ENCODE results near the gene FKBP10.

The FKBP10 gene

GRCh38 chr17:41781404-41782110 is 31.2 kb upstream of the FKBP10 start:
- peak; percentile 45 for DNase-seq (ENCODE audit: low spot score)

- DNase-seq (ENCODE audit: low spot score), result no peak
Measured at GRCh38 chr17:41782142-41782541, 30.7 kb upstream of the FKBP10 start.

DNA sequence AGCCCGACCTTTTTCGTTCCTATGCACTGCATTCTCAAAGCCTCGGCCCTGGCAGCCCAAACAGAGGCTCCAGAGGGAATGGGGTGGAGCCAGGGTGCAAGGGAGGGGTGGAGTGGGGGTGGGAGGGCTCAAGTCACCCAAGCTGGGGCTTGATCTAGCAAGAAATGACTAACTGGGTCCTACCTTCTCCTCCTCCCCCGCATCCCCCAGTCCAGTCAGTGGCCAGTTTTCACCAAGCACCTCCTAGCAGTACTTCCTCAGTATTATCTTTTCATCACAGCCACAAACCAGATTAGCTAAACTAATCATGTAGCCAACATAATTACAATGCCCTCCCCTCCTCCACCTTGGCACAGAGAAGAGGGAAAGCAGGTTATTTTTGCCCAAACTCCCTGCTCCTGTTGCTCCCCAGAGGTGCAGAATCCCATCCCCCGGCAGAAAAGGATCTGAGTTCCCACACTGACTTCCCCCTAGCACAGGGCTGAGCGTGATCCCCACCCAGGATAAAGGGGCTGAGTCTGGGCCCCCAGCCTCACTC is 28.5 kb upstream of the FKBP10 start:
- DNase-seq (ENCODE audit: low spot score), result peak; percentile 48

- DNase-seq (ENCODE audit: low spot score), result peak; percentile 64
Measured at GRCh38 chr17:41785091-41785858, 27.5 kb upstream of the FKBP10 start.

GRCh38 chr17:41785859-41786226 is 27.0 kb upstream of the FKBP10 start:
- DNase-seq (ENCODE audit: low spot score), result no peak

- peak; percentile 100 for DNase-seq (ENCODE audit: low spot score)
Measured at GRCh38 chr17:41786227-41787020, 26.4 kb upstream of the FKBP10 start, which contains the start of gene JUP. Gene JUP (minus strand): TSS chr17:41786711. CDS start chr17:41771854, 14,857 bp downstream.

DNA sequence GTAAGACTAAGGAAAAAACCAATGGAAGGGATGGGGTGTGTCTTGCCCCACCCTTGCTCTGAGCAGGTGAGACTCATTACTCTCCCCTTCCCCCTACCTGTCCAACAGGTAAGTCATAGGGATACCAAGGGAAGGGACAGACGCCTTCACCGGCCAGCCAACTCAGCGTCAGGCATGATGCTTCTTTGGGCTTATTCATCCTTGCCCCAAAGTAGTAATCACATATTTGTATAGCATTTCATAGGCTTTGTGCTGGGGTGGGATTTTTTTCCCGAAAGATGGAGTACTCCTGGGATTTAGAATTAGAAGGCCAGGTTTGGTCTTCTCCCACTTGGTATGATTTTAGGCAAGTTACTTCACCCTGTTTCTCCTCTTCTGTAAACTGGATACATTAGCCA is 25.8 kb upstream of the FKBP10 start:
- DNase-seq (ENCODE audit: low spot score), result no peak

DNA sequence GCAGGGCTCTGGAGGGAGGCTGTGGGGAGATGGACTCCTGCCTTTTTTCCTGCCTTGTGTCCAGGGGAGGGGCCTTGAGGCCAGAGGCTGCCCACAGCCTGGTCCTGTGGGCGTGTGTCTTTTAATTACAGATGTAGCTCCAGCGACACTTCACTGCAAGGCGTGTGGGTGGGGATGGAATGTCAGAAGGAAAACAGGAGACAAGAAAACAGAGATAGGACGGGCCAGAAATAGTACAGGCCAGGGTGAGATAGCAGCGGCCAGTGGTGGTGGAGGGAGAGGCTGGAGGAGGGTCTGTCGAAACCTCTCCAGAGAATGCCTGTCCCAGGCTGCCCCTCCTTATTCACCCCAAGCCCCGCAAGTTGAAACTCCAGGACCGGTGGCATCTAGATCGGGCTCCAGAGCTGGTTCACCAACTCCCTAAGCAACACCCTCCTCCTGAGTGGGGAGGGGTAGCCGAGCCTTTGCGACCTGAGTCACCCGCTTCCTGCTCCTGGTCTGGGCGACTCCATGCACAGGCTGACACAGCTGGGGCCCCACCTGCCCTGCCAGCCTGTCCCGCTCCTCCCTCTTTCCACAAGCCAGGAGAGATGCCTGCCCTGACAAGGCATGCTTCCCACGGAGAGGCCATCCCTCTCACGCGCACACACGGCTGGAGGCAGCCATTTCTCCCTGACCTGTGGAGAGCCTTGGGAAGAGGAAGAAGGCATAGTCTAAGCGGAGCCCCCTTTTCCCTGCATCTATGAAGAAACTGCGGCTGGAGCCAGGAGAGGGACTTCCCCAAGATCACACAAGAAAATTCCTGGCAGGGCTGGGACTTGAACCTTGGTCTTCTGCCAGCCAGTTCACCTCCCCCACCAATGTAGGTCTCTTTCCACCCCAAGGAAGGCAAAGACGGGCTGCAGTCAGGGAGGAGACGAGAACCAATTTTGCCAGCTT is 19.7 kb upstream of the FKBP10 start:
- DNase-seq (ENCODE audit: low spot score), result peak; percentile 68

GRCh38 chr17:41793784-41794539 is 18.8 kb upstream of the FKBP10 start:
- no peak for DNase-seq (ENCODE audit: low spot score)

GRCh38 chr17:41794540-41794975 is 18.2 kb upstream of the FKBP10 start:
- no peak for DNase-seq (ENCODE audit: low spot score)

DNA sequence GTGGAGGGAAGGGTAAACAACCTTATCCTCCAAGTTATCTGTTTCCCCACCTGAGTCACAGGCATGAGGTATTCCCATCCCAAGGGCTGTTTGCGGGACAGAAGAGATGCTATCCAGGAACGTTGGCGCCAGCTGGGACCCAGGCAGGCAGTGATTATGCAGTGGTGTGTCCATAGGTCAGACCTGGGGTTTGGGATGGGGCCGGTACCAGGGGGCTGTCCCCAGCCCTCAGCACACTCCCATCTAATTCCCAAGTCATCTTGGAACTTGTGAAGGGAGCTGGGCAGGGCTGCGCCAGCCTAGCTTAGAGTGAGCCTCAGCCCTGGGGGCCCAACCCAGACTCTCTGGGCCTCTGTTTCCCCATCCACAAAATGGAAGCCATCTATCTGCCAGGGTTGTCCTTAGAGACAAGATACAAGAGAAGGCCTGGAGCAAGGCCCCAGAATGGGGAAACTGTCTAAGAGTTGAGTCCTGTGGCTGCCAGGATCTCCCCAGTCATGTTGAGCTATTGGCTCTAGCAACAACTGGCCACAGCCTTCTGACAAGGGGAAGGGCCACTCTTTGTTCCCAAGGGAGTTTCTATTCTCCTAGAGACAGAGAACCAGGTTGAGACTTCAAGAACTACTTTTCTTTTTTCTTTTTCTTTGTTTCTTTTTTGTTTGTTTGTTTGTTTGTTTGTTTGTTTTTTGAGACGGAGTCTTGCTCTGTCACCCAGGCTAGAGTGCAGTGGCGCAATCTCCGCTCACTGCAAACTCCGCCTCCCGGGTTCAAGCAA is 16.5 kb upstream of the FKBP10 start:
- DNase-seq (ENCODE audit: low spot score), result no peak

DNA sequence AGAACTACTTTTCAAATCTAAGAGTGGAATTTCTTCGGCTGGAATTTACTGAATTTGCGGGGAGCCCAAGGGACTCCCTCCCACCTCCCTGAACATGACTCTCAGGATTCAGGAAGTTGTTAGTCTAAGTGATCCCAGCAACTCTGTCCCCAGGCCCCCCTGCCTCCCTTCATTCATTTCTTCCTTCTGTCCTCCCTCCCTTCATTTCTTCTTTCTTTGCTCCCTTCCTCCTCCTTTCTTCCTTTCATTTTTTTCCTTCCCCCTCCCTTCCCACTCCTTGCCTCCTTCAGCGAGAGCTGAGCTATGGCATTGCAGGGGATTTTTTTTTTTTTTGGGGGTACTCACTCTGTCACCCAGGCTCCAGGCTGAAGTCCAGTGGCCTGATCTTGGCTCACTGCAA is 15.4 kb upstream of the FKBP10 start:
- no peak for DNase-seq (ENCODE audit: low spot score)

GRCh38 chr17:41799366-41799765 is 13.4 kb upstream of the FKBP10 start:
- DNase-seq (ENCODE audit: low spot score), result no peak

- DNase-seq (ENCODE audit: low spot score), result peak; percentile 42
Measured at GRCh38 chr17:41800601-41801373, 12.0 kb upstream of the FKBP10 start.

GRCh38 chr17:41801374-41802271 is 11.2 kb upstream of the FKBP10 start:
- DNase-seq (ENCODE audit: low spot score), result peak; percentile 82

- no peak for DNase-seq (ENCODE audit: low spot score)
Measured at GRCh38 chr17:41803049-41804020, 9.5 kb upstream of the FKBP10 start.
